DMS114 treated with DMSO at 0.1 percent for 48 hours (cell line): Measurements from ENCODE around the gene RPS23.

Experiments
- DNase-seq: peaks from one replicate; lab custom pipeline; 2025; ENCODE audit not compliant: unreplicated experiment; lab: John Stamatoyannopoulos, UW

The RPS23 gene

DNA sequence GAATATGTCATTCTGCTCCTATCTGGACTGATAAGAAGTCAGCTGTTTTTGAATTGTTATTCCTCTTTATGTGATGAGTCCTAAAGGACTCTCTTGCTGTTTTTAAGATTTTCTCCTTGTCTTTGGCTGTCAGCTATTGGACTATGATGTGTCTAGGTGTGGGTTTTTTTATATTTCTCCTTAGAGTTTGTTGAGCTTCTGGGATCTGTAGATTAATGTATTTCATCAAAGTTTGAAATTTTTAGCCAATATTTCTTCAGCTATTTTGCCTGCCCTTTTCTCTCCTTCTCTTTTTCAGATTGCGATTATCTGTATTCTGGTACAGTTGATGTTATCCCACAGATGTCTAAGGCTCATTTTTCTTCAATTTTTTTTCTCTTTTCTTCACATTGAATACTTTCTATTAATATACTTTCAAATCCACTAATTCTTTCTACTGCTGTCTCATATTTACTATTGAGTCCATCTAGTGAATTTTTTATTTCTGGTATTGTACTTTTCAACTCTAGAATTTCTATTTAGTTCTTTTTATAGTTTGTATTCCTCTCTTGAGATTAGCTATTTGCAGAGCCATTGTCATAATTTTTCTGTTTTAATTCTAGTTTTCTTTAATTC, 31.1 kb downstream of the RPS23 start:
- DNase-seq: no peak

DNA sequence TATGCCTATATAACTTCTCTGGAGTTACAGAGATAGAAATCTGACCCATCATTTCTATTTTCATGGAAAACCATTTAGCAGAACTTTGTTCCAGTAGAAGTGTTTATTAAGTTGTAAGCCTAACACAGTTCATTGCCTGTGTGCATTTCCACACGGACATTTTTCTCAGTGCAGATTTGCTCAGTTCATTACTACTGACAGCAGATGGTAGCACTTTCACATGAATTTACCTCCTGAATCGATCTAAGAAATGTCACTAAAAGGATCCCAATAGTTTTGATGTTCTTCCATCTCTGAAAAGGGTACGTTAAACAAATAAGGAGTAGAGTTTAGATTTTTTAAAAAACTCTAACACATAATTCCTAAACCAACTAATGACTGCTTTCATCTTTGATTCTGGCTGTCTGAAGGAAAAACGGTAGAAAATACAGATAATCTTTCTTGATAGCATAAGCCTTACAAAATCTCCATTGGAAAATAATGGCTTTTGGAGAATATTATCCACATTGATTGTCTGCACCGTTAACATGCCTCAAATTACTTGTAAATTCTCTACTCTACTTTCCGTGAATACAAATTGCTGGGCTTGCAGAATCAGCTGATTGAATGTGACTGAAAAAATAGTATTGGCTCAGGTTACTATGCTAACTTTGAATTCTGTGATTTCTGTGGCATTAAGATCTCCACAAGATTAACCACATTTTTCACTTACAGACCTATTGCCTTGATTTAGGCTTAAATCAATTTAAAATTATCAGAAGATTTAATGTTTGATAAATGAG, 33.1 kb downstream of the RPS23 start:
- no peak for DNase-seq

DNA sequence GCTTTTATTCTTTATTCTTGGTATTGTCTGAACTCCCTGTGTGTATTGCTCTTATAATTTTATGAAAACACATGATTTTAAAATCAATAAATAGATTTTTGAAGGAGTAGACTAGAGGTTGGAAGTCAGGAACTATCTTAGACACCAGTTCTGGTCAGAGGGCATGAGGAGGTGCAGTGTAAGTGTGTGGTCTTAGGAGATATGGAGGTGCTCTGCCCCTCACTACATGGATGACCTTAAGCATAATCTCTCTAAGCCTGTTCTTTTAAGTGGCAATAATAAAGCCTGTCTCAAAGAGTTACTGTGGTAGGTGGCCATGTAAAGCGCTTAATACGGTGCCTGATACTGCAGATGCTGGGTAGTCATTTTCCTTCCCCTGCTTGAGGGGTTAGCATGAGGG, 34.0 kb downstream of the RPS23 start:
- DNase-seq: no peak

DNA sequence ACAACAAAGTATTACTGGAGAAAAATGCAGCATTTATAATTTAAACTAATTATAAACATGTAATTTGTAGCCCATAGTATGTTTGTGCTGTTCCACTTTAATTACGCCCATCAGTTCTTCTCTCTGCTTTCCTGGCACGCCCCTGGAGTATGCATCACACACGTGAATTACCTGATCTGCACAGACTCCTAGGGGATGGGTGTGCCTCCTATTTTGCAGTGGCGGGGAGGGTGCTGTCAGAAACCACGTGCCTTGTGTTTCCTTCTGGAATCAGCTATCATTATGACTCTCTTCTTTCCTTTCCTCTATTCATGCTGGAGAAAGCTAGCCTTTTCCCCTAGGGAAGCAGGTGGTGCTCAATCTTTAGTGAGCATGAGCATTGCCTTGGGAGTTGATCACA, 43.3 kb downstream of the RPS23 start:
- DNase-seq: no peak

DNA sequence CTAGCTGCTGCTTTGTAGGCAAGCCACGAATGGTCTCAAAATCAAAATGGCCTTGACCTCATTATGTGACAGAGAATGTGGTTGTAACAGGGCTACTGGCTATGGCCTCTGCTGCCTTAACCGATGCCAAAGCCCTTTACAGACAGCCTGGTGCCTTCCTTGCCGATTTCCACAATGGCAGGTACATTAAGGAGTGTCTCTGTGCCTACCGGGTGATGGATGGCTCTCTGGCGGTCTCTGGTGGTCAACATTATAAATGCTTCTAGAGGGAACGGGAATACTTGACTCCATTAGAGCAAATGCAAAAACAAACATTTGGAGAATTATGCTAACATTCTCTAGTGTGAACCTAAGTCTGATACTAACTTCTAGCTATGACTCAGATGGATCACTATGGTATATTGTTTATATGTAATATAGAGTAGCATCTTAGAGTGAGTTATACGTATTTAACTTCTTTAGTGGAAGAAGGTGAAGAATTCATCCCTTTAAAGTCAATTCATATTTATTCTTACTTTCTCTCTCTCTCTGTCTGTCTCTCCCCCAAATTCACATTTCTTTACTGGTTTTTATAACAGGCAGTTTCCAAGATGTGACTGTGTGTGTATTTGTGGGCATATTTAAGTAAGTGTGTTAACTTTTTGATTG, 52.5 kb downstream of the RPS23 start:
- DNase-seq: peak; percentile 21
